HG03575 (cell line): ENCODE results near the gene ACTA1.

Source experiments
- ATAC-seq: cut with Tn5 transposase; IDR thresholded peaks from one replicate; pipeline ENCODE4 v1.9.1; 2021; ENCODE audit not compliant: unreplicated experiment, insufficient number of reproducible peaks, low FRiP score; ENCODE audit errors: extremely low read depth

The ACTA1 gene

DNA sequence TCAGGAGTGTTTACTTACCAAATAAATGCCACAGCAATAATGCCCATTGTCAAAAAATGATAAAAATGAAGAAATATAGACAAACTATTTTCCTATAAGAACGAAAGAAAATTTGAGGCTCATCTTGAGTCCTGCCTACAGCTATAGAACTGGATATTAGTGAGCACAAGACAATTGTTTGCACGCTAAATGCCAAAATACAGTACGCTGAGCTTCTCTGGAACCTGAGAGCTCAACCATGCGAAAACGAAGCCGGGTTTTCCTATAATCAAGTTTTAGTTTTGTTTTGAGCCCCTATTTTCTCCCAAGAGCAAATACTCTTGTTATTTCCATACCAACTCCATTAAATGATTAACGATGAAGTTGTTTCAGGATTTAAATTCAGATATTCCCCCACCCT lies 49.1 kb downstream of the ACTA1 start:
- ATAC-seq, result no peak

DNA sequence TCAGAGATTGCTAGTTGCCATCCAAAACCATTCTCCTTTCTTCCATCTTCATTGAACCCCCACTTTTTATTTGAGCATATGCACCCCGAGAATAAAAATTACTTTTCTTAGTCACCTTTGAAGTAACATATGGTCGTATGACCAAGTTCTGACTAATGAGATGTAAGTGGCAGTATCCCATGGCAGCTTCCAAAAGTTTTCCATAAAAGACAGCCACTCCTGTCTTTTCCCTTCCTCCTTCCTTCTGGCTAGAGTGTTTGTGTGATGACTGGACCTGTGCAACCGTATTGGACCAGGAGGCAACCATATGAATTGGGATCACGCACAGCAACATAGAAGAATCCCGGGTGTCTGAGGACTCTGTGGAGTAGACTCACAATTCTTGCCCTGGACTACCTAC lies 49.9 kb downstream of the ACTA1 start:
- ATAC-seq, result no peak

GRCh38 chr1:229383188-229383587 lies 50.7 kb downstream of the ACTA1 start:
- ATAC-seq, result no peak
